K562 (cell line): ENCODE results near the gene TP73. TPM values are rescaled to one million over a fixed set of nuclear protein-coding genes. Genes with fewer than 3 reads are reported as not detected.
A peak's percentile ranks its signal among the peaks of the same experiment; 100 is the strongest.

Source experiments
- BRCA1 ChIP-seq, 2 experiments: fragments of 450-650 bp in 1 of 2; sonication (generic) in 1 of 2; formaldehyde crosslinking in 1 of 2; IDR thresholded peaks; 2 replicates each; pipeline versions ENCODE4 v1.5.0 to v1.6.1; 2017 to 2020; ENCODE audit warnings: mild to moderate bottlenecking in 1 of 2, missing genetic modification reagents in 1 of 2
- DPF2 ChIP-seq: fragments of 450-650 bp; IDR thresholded peaks from 2 replicates; pipeline ENCODE4 v1.6.1; 2016
- EWSR1 ChIP-seq: fragments of 450-650 bp; IDR thresholded peaks from 2 replicates; pipeline ENCODE4 v1.6.1; 2018; ENCODE audit warnings: borderline replicate concordance, mild to moderate bottlenecking, low read depth, moderate library complexity; ENCODE audit not compliant: partially characterized antibody
- GABPA ChIP-seq: fragments of 200-800 bp; sonication (Bioruptor generic); conservative IDR thresholded peaks from 2 replicates; pipeline ENCODE4 v1.6.1; 2016; ENCODE audit warnings: low read depth, missing genetic modification characterization, missing compliant biosample characterization
- GTF2F1 ChIP-seq: IDR thresholded peaks from 2 replicates; pipeline ENCODE4 v1.6.1; 2011; ENCODE audit warnings: low read depth, low read length, improper control_type of control experiment
- HDGF ChIP-seq: fragments of 450-650 bp; IDR thresholded peaks from 2 replicates; pipeline ENCODE4 v1.6.1; 2016
- HIVEP1 ChIP-seq: fragments of 250-450 bp; sonication (Bioruptor Pico); IDR thresholded peaks from 2 replicates; pipeline ENCODE4 v1.4.0; 2020; ENCODE audit warnings: mild to moderate bottlenecking
- MTA1 ChIP-seq: fragments of 450-650 bp; IDR thresholded peaks from 2 replicates; pipeline ENCODE4 v1.6.1; 2017; ENCODE audit warnings: borderline replicate concordance
- NCOA1 ChIP-seq: fragments of 450-650 bp; IDR thresholded peaks from 2 replicates; pipeline ENCODE4 v1.6.1; 2016; ENCODE audit warnings: low read depth
- NCOR1 ChIP-seq: fragments of 450-650 bp; IDR thresholded peaks from 2 replicates; pipeline ENCODE4 v1.6.1; 2016; ENCODE audit warnings: mild to moderate bottlenecking, moderate library complexity
- NR1H2 ChIP-seq: sonication (generic); formaldehyde crosslinking; IDR thresholded peaks from 2 replicates; pipeline ENCODE4 v1.4.0; 2020; ENCODE audit warnings: mild to moderate bottlenecking, missing genetic modification reagents
- PHF8 ChIP-seq: fragments of 200-600 bp; sonication (generic); IDR thresholded peaks from 2 replicates; pipeline ENCODE4 v1.6.1; 2012; ENCODE audit warnings: mixed run types, mild to moderate bottlenecking, inconsistent platforms, low read length, moderate library complexity, borderline replicate concordance
- POLR2A ChIP-seq: fragments of 450-650 bp; conservative IDR thresholded peaks from 2 replicates; pipeline ENCODE4 v1.6.1; 2016
- POLR3G ChIP-seq: IDR thresholded peaks from 2 replicates; pipeline ENCODE4 v1.6.1; 2011; ENCODE audit not compliant: insufficient read length, insufficient replicate concordance; ENCODE audit errors: extremely low read depth
- RBM25 ChIP-seq: fragments of 200-400 bp; formaldehyde crosslinking; IDR thresholded peaks from 2 replicates; pipeline ENCODE4 v1.6.1; 2018; ENCODE audit warnings: low read length, low read depth, moderate library complexity; ENCODE audit not compliant: severe bottlenecking
- SREBF2 ChIP-seq: sonication (generic); formaldehyde crosslinking; IDR thresholded peaks from 2 replicates; pipeline ENCODE4 v1.4.0; 2020; ENCODE audit warnings: mild to moderate bottlenecking, missing genetic modification reagents
- TFAM ChIP-seq: fragments of 250-450 bp; sonication (Bioruptor Pico); conservative IDR thresholded peaks from 2 replicates; pipeline ENCODE4 v1.5.0; 2021; ENCODE audit warnings: mild to moderate bottlenecking, moderate library complexity
- TRIM24 ChIP-seq, 2 experiments: fragments of 450-650 bp; IDR thresholded peaks; 2 replicates each; pipeline ENCODE4 v1.6.1; 2016
- YBX1 ChIP-seq: fragments of 450-650 bp; IDR thresholded peaks from 2 replicates; pipeline ENCODE4 v1.7.1; 2016; ENCODE audit warnings: mild to moderate bottlenecking
- ZNF143 ChIP-seq: sonication (generic); formaldehyde crosslinking; IDR thresholded peaks from 2 replicates; pipeline ENCODE4 v1.9.0; 2022; ENCODE audit warnings: mild to moderate bottlenecking, missing genetic modification reagents
- ZNF224 ChIP-seq: sonication (generic); formaldehyde crosslinking; IDR thresholded peaks from 2 replicates; pipeline ENCODE4 v1.8.0; 2022; ENCODE audit warnings: mild to moderate bottlenecking, missing genetic modification reagents
- polyA plus RNA-seq, 8 experiments: library from polyadenylated mRNA; depleted of rRNA in 4 of 8; stranded (reverse) in 5 of 8; unstranded in 3 of 8; fragments of >200 nt; fragmentation: Nextera tagmentation in 2 of 8; fragmentation: Illumina TruSeq in 1 of 8; extraction: Ambion mirVana in 2 of 8; extraction: Trizol in 1 of 8; gene quantifications; 2 replicates each; pipeline versions ENCODE4 v1.2.1 to v1.2.3, GENCODE V29; 2011 to 2014; ENCODE audit warnings: inconsistent platforms in 1 of 8, missing spikeins in 1 of 8
- total RNA-seq, 7 experiments: library from RNA; depleted of rRNA in 6 of 7; stranded (reverse); fragments of >200 nt in 6 of 7; fragmentation: Illumina TruSeq in 2 of 7; extraction: Trizol in 2 of 7; gene quantifications; 2 replicates each; pipeline versions ENCODE4 v1.2.1 to v1.2.3, GENCODE V29; 2011 to 2021; ENCODE audit warnings: low replicate concordance in 1 of 7
- TF ChIP-seq, protein P1 (sequence below): conservative IDR thresholded peaks from 2 replicates; pipeline ENCODE4 v1.6.1; 2011; ENCODE audit warnings: low read depth, mild to moderate bottlenecking, low read length; ENCODE audit not compliant: control insufficient read depth
- TF ChIP-seq, protein P2 (sequence below): fragments of 250-450 bp; sonication (Bioruptor Pico); IDR thresholded peaks from 2 replicates; pipeline ENCODE4 v1.9.0; 2021; ENCODE audit warnings: mild to moderate bottlenecking, inconsistent platforms
- TF ChIP-seq, protein P3 (sequence below): fragments of 450-650 bp; IDR thresholded peaks from 2 replicates; pipeline ENCODE4 v1.6.1; 2016; ENCODE audit warnings: low read depth, mild to moderate bottlenecking, moderate library complexity
- TF ChIP-seq, protein P4 (sequence below): fragments of 450-650 bp; formaldehyde crosslinking; IDR thresholded peaks from 2 replicates; pipeline ENCODE4 v1.4.0; 2020; ENCODE audit warnings: mild to moderate bottlenecking, moderate library complexity

Gene TP73
- total and polyA plus RNA-seq, 9 of the 15 experiments (the other 6 are each of a cell fraction or from before 2014, with no cell fraction given) = 0.07 to 1.6 (median 0.40) TPM; not detected in 2

DNA sequence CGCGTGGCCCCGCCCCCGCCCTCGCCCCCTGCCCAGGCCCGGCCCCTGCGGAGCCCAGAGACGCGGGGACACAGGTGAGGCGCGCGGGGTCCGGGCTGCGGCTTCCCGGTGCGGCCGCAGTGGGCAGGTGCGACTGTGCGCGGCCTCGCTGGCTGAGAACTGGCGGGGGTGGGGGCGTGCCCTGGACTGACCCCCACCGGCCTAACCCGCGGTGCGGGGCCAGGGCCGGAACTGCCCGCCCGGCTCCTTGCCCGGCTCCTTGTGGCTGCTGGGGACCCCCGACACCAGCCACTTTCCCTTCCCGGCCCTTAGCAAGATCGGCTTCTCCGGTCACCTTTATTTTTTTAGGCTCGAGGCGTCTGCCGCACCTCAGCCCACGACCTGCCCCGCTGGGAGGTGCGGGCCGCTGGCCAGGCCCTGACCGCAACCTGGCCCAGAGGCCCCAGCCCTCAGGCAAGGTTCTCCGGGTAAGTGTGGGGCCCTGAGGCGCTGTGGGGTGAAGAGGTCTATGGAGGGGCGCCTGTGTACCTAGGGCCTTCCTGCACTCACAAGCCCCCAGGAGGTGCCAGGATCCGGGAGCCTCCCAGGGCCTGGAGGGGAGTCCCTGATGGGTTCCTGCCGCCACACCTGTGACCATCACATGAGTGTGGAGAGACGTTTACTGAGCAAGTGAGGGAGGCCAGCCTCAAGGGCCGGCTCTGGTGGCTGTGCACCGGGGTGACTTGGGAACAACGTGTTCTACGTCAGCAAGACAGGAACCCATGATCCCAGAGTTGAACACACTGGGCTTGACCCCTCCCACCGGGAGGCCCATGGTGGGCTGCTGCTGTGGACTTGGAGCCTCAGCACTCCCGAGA is 120.6 kb downstream of the TP73 start, which contains the start of gene SMIM1 (continued):
- TF ChIP-seq, protein P1, sequence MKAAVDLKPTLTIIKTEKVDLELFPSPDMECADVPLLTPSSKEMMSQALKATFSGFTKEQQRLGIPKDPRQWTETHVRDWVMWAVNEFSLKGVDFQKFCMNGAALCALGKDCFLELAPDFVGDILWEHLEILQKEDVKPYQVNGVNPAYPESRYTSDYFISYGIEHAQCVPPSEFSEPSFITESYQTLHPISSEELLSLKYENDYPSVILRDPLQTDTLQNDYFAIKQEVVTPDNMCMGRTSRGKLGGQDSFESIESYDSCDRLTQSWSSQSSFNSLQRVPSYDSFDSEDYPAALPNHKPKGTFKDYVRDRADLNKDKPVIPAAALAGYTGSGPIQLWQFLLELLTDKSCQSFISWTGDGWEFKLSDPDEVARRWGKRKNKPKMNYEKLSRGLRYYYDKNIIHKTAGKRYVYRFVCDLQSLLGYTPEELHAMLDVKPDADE = no peak
- no peak for TF ChIP-seq GTF2F1
- TF ChIP-seq HDGF = no peak
- TF ChIP-seq PHF8 = peak; percentile 37; the same call in 1 of the 2 replicates
- TF ChIP-seq, protein P2, sequence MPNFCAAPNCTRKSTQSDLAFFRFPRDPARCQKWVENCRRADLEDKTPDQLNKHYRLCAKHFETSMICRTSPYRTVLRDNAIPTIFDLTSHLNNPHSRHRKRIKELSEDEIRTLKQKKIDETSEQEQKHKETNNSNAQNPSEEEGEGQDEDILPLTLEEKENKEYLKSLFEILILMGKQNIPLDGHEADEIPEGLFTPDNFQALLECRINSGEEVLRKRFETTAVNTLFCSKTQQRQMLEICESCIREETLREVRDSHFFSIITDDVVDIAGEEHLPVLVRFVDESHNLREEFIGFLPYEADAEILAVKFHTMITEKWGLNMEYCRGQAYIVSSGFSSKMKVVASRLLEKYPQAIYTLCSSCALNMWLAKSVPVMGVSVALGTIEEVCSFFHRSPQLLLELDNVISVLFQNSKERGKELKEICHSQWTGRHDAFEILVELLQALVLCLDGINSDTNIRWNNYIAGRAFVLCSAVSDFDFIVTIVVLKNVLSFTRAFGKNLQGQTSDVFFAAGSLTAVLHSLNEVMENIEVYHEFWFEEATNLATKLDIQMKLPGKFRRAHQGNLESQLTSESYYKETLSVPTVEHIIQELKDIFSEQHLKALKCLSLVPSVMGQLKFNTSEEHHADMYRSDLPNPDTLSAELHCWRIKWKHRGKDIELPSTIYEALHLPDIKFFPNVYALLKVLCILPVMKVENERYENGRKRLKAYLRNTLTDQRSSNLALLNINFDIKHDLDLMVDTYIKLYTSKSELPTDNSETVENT (CRISPR knock-in tag) = peak; percentile 10; the same call in 1 of the 2 replicates
- TF ChIP-seq TFAM (CRISPR knock-in tag) = no peak
- no peak for TF ChIP-seq DPF2
- TF ChIP-seq HIVEP1 = no peak
- 0 out of 2 replicates have a peak, but pooled peaks have one; percentile 38 for TF ChIP-seq ZNF143
- TF ChIP-seq NR1H2 (CRISPR knock-in tag) = no peak
- TF ChIP-seq, protein P3, sequence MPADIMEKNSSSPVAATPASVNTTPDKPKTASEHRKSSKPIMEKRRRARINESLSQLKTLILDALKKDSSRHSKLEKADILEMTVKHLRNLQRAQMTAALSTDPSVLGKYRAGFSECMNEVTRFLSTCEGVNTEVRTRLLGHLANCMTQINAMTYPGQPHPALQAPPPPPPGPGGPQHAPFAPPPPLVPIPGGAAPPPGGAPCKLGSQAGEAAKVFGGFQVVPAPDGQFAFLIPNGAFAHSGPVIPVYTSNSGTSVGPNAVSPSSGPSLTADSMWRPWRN = no peak
- TF ChIP-seq EWSR1 = no peak
- TF ChIP-seq, protein P4, sequence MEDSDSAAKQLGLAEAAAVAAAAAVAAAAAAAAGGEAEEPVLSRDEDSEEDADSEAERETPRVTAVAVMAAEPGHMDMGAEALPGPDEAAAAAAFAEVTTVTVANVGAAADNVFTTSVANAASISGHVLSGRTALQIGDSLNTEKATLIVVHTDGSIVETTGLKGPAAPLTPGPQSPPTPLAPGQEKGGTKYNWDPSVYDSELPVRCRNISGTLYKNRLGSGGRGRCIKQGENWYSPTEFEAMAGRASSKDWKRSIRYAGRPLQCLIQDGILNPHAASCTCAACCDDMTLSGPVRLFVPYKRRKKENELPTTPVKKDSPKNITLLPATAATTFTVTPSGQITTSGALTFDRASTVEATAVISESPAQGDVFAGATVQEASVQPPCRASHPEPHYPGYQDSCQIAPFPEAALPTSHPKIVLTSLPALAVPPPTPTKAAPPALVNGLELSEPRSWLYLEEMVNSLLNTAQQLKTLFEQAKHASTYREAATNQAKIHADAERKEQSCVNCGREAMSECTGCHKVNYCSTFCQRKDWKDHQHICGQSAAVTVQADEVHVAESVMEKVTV (CRISPR knock-in tag) = no peak
- no peak for TF ChIP-seq MTA1
- TF ChIP-seq POLR2A = 0 out of 2 replicates have a peak, but pooled peaks have one; percentile 29
- TF ChIP-seq ZNF224 (CRISPR knock-in tag) = no peak
- TF ChIP-seq BRCA1 (IDR thresholded peaks at IDR 0.05) = no peak
- no peak for TF ChIP-seq BRCA1 (CRISPR knock-in tag; IDR thresholded peaks at IDR 0.05)
- no peak for TF ChIP-seq RBM25
- no peak for TF ChIP-seq YBX1
- 0 out of 2 replicates have a peak, but pooled peaks have one; percentile 17 for TF ChIP-seq GABPA (tag)
- TF ChIP-seq NCOR1 = no peak
- 0 out of 2 replicates have a peak, but pooled peaks have one; percentile 44 for TF ChIP-seq SREBF2 (CRISPR knock-in tag)
- TF ChIP-seq NCOA1 = no peak
- TF ChIP-seq POLR3G = no peak
- TF ChIP-seq TRIM24 (IDR thresholded peaks at IDR 0.05) = no peak
